CD4-positive, alpha-beta T cell treated with Interleukin-6 for 4 hours (primary cell): ENCODE results near the gene KIAA1671.

ENCODE experiments used
- DNase-seq: peaks from one replicate; pipeline ENCODE4 v3.0.0-alpha.2; 2020; ENCODE audit warnings: mixed read lengths

KIAA1671 gene

DNA sequence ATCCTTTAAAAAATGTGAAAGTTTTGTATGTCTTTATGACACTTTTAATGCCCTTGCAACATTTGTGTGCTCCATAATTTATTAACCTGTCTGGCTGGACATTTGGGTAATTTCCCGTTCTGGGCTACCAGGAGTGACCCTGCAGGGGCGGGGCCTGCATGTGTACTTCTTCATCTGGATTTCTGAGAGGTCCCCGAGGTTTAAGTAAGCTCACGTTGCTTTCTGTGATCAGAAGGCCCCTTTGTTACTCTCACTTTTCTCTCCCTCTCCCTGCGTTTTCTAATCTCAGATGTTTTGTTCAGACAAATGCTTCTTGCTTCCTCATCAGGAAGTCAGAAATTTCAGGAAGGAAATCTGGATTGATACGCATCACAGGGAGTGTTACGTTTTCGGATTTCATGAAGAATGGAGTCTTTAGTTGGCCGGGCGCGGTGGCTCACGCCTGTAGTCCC lies 168.3 kb downstream of the KIAA1671 start:
- DNase-seq, result no peak

- DNase-seq, result no peak
Measured at GRCh38 chr22:25122136-25122764, 169.7 kb downstream of the KIAA1671 start.

DNA sequence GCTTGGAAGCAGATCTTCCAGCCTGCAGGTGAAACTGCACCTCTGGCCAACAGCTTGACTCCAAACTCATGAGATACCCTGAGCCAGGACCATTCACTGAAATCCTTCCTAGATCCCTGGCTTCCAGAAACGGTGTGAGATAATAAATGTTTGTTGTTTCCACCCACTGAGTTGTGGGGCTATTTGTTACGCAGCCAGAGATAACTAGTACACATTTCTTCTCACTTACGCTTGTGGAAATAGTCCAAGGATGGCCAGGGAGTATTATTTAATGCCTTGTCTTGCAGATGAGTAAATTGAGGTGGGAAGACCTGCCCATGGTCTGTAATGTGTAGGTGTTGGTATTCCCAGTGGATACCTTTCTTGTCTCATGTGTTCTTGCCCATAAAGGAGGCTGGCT lies 171.2 kb downstream of the KIAA1671 start:
- DNase-seq, result no peak

DNA sequence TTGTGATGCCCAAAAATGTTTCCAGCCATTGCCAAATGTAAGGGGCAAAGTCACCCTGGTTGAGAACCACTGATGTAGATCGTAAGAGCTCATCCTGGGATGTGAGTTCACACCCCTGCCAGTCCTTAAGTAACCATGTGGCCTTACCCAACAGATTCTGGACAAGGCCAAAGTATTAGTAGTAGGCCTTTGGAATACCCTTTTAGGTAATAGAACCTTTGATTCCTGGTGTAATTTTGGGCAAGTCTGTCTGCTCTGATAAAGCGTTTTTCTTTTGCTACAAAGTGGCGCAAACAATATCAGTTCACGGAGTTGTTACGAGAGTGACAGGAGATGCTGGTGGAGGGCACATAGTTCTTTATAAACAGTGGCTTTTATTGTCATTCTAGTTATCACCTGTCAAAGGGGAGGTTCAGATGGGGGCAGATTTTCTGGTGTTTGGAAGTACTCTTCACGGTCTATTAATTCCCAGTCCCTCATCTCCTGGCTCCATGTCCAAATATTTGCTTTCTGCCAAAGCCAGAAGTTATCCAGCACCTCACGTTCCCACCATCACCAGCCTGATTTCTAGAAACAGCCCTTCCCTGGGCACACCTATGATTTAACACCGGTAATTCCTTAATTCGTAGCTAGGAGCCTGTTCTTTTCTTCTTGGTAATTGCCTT lies 173.3 kb downstream of the KIAA1671 start:
- DNase-seq, result no peak

- DNase-seq, result no peak
Measured at GRCh38 chr22:25126510-25126909, 174.0 kb downstream of the KIAA1671 start.

GRCh38 chr22:25127318-25127717 lies 174.8 kb downstream of the KIAA1671 start:
- DNase-seq, result no peak

DNA sequence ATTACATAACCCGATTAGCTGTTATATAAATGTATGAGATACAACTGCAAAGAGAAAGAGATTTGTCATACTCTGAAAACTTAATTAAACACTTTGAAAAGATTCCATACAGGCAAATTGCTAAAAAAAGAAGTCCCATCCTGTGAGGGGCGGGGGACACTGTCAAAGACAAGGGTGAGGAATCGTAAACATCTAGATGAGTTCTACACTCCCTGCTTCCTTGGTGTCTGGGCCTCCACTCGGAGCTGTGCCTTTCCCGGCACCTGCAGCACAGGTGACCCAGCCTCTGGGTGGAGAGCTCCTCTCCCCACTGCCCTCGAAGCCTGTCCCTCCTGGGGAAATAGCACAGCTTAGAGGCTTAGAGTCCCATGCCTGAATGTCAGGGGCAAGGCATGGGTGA lies 177.9 kb downstream of the KIAA1671 start:
- no peak for DNase-seq

DNA sequence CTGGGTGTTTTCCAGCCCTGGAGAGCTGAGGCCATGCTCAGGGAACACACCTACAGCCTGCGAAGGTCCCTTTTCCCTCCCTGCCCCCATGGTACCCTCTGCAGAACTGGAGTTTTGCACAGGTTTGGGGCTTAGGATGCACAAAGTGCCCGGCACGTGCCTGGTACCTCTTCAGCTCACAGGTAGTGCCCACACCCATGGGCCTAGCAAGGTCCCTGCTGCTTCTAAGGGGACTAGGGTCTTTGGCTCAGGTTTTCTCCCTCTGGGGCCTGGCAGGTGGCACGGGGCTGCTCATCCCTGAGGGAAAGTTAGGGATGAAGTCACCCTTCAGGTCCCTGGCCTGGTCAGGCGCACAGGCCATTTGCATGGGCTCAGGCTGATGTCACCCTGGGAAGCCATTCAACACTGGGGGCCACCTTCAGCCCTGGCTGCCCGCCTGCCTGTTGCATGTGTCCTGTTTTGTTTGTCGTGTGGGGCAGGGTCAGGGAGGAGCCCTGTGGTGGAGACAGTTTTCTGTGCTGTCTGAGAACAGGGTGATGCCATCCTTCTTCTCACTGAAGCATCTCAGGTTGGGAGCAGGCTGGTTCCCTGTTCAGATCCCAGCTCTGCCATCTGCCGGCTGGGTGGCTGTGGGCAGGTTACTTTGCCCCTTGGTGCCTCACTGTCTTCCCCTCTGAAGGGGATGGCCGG lies 178.8 kb downstream of the KIAA1671 start:
- DNase-seq, result no peak

GRCh38 chr22:25134028-25134427 lies 181.5 kb downstream of the KIAA1671 start:
- no peak for DNase-seq

GRCh38 chr22:25134451-25134850 lies 181.9 kb downstream of the KIAA1671 start:
- no peak for DNase-seq

DNA sequence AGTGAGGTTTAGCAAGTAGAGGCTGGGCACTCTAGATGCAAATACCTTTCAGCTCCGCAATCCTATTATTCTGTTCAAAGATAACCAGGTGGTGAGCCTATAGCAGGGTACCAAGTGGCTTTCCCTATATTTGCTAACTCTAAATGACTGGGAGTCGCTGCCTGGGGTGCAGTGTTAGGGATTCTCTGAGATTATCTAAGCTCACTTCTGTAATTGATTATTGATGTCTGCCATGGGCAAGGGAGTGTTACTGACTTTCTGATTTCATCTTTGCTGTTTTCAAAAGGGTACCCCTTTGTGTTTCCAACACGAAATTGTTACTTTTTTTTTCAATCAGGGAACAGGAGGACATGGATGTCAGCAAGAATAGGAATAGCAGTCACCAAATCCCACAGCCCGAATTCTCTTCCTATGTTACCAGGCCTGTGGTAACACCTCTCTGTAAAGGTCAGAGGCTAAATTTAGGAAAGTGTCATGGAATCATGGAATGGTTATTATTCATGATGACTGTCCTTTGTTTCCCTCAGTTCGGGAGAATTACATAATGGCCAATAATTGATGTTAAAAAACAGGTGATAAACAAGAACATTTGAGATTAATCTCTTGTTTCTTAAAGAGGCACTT lies 184.5 kb downstream of the KIAA1671 start:
- DNase-seq, result no peak

GRCh38 chr22:25137577-25138525 lies 185.3 kb downstream of the KIAA1671 start:
- no peak for DNase-seq

GRCh38 chr22:25139062-25139461 lies 186.5 kb downstream of the KIAA1671 start:
- DNase-seq, result no peak

DNA sequence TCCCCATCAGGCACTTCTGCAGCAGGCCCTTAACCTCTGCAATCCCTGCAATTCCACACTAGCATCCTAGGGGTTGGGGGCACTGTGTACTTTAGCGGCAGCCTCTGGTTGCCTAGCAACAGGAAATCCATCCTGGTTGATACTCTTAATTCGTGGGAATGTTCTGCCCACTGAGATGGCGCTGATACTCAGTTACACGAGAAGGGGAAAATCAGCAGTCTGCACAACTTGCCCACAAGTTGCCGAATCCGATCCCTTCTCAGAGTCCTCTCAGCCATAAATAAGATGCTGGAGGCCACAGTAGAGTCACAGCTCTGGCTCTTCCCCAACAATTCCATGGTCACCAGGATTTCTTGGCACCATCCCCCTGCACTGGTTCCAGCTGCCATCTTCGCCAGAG lies 189.6 kb downstream of the KIAA1671 start:
- DNase-seq, result no peak

DNA sequence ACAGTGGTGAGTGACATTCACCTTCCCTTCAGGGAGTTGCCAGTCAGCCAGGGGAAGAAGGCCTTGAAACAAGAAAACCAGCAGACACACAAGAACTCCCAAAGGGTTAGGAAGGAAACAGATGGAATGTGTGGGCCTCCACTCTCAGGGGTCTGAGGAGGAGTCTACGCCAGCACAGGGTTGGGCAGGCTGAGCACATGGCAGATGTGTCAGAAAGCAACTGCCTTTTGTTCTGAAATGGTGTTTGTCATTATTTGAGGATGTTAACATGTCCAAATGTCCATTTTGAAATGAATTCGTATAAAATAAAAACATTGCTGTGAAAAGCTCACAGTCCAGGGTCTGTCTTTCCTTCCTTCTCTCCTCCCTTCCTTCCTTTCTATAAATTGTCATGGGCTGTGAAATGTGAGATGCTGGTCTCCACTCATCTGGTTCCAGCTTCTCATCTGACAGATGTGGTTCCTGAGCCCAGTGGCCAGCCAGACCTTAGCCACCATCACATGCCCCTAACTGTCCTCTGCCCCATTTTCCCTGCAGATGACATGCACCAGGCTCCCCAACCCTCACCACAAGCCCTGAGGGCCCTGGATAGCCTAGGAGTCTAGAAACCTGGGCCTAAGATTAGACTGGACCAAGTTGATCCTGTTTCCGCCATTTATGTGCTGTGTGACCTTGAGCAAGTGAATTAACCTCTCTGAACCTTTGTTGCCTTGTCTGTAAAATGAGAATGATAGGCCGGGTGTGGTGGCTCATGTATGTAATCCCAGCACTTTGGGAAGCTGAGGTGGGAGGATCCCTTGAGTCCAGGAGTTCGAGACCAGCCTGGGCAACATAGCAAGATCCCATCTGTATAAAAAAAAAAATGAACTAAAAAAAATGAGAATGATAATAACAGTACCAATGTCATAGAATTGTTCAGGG lies 190.9 kb downstream of the KIAA1671 start:
- DNase-seq, result no peak

DNA sequence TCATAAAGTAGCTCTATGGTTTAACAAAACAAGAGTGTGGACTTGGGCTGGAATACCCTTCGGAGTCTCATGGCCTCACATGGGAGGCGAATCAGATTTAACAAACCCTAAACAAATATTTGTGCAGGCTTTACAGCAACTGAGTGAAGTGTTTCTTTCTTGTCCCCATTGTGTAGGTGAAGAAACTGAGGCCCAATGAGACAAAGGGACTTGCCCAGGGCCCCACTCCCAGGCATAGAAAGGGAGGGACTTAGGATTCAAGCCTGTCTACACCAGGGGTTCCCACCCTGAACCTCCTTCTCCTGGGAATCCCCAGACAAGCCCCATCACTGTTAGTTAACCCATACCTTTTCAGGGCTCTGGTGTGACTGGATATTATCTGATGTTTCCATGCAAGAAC lies 192.0 kb downstream of the KIAA1671 start:
- DNase-seq, result no peak

DNA sequence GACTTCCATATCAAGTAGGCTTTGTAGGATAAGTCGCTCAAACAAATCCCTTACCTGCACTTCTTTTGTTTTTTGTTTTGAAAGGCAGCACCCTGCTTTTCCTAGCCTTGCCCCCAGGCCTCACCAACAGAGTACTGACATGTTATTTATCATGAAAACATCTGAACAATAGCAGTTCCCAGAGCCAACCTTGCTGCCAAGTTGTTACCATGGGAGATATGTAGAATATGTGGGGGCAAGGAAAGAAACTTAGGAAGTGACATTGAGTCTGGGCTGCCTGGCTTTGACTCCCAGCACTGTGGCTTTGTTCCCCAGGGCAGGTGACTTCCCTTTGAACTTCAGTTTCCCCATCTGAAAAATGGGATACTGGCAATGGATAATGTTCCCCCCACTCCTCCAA lies 193.8 kb downstream of the KIAA1671 start:
- no peak for DNase-seq

DNA sequence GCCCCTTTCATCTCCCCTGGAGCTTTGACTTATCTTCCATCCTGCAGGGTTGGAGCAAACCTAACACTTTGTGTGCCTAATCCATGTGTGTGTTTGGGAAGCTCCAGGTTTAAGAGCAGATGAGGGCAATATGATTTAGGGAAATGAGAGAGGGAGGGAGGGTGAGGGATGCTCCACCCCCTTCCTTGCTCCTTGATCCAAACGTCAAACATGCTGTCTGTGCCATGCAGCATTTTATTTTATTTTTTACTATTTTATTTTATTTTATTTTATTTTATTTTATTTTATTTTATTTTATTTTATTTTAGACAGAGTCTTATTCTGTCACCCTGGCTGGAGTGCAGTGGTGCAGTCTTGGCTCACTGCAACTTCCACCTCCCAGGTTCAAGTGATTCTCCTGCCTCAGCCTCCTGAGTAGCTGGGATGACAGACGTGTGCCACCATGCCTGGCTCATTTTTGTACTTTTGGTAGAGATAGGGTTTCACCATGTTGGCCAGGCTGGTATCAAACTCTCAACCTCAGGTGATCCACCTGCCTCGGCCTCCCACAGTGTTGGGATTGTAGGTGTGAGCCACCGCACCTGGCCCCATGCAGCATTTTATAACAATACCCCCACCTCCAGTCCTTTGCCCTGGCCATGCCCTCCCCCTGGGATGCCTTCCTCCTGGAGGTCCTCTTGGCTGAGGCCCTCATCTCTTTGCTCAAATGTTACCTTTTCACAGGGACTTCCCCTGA lies 194.6 kb downstream of the KIAA1671 start:
- DNase-seq, result no peak

DNA sequence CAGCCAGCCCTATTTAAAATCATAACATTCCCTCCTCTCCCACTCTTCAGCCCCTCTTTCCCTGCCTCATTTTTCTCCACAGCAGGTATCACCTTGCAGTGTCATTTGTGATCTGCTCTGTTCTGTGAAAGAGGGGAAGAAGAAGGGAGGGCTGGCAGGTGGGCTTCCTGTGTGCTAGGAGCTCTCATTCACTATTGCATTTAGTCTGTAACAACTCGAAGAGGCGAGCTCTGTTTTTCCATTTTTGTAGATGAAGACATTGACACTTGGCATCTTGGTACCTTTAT lies 195.1 kb downstream of the KIAA1671 start:
- no peak for DNase-seq

GRCh38 chr22:25148149-25148691 lies 195.7 kb downstream of the KIAA1671 start:
- no peak for DNase-seq

DNA sequence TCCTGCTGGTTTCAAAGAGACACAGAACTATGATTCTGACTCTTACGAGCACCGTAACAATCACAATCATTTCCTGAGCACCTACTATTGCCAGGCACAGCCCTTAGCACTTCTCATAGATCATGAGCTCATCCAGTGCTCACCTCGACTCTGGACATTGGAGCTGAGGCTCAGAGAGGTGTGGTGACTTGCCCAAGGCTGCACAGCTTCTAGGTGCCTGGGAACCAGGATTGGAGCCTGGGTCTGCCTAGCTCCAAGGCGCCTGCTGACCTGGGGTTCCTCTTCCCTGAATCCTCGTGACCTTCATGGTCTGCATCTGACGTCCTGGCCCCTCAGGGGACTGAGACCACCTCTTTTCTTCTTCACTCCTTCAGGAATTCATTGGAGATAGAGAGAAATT lies 196.5 kb downstream of the KIAA1671 start:
- DNase-seq, result no peak
